PC-9 (cell line): ENCODE data around the gene KMT5C.

Experiments
- EZH2 ChIP-seq: fragments of 200-600 bp; sonication (generic); IDR thresholded peaks from 2 replicates; pipeline ENCODE4 v1.8.0; 2017; ENCODE audit warnings: antibody characterized with exemption, low read depth
- TF ChIP-seq, protein P1 (sequence below): fragments of 200-600 bp; sonication (generic); conservative IDR thresholded peaks from 2 replicates; pipeline ENCODE4 v1.6.1; 2017; ENCODE audit warnings: mixed run types, antibody characterized with exemption, mild to moderate bottlenecking, moderate library complexity

DNA sequence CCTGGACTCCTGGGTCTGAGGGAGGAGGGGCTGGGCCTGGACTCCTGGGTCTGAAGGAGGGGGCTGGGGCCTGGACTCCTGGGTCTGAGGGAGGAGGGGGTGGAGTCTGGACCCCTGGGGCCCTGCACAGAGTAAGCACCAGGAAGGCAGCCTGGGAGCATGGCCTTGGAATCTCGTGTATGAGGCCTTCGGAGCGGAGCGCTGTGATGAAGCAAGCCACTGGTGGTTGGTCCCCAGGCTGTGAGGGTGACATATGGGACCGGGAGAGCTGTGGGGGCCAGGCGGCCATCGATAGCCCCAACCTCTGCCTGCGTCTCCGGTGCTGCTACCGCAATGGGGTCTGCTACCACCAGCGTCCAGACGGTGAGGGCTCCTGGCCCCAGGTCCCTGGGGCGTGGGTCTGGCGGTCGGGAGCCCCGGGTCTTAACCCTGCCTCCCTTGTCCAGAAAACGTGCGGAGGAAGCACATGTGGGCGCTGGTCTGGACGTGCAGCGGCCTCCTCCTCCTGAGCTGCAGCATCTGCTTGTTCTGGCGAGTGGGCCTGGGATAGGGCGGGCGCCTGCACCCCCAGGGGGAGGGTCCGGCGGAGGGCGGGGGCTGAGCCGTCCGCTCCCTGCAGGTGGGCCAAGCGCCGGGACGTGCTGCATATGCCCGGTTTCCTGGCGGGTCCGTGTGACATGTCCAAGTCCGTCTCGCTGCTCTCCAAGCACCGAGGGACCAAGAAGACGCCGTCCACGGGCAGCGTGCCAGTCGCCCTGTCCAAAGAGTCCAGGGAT is 37.9 kb downstream of the KMT5C start:
- TF ChIP-seq, protein P1, sequence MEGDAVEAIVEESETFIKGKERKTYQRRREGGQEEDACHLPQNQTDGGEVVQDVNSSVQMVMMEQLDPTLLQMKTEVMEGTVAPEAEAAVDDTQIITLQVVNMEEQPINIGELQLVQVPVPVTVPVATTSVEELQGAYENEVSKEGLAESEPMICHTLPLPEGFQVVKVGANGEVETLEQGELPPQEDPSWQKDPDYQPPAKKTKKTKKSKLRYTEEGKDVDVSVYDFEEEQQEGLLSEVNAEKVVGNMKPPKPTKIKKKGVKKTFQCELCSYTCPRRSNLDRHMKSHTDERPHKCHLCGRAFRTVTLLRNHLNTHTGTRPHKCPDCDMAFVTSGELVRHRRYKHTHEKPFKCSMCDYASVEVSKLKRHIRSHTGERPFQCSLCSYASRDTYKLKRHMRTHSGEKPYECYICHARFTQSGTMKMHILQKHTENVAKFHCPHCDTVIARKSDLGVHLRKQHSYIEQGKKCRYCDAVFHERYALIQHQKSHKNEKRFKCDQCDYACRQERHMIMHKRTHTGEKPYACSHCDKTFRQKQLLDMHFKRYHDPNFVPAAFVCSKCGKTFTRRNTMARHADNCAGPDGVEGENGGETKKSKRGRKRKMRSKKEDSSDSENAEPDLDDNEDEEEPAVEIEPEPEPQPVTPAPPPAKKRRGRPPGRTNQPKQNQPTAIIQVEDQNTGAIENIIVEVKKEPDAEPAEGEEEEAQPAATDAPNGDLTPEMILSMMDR, result no peak
- no peak for TF ChIP-seq EZH2
